H1 (cell line): ENCODE results near the gene NKX6-1. TPM values are rescaled to one million over a fixed set of nuclear protein-coding genes. Genes with fewer than 3 reads are reported as not detected.

Experiments used
- CBX8 ChIP-seq: fragments of 300-800, 300-1000 bp; sonication (generic); IDR thresholded peaks from 2 replicates; pipeline ENCODE4 v1.7.1; 2016; ENCODE audit warnings: low read depth, low read length, borderline replicate concordance
- CREB1 ChIP-seq: IDR thresholded peaks from 2 replicates; pipeline ENCODE4 v1.6.1; 2012; ENCODE audit warnings: inconsistent platforms
- CTBP2 ChIP-seq: IDR thresholded peaks from 2 replicates; pipeline ENCODE4 v1.7.0; 2011; ENCODE audit warnings: borderline replicate concordance, mild to moderate bottlenecking, moderate library complexity, mixed read lengths, low read length; ENCODE audit not compliant: insufficient read depth, insufficient read length
- JUN ChIP-seq: IDR thresholded peaks from 2 replicates; pipeline ENCODE4 v1.6.1; 2011; ENCODE audit warnings: low read depth, mild to moderate bottlenecking, improper control_type of control experiment, low read length
- RBBP5 ChIP-seq: IDR thresholded peaks from 2 replicates; pipeline ENCODE4 v1.7.1; 2012; ENCODE audit warnings: low read depth, mild to moderate bottlenecking, inconsistent platforms, low read length, moderate library complexity, borderline replicate concordance
- RNF2 ChIP-seq: fragments of 200-900, 300-1000 bp; sonication (generic); IDR thresholded peaks from 2 replicates; pipeline ENCODE4 v1.7.1; 2016; ENCODE audit warnings: borderline replicate concordance, low read depth, mild to moderate bottlenecking, antibody characterized with exemption, low read length; ENCODE audit not compliant: poor library complexity, severe bottlenecking; ENCODE audit errors: missing control alignments
- SIRT6 ChIP-seq: IDR thresholded peaks from one replicate; pipeline ENCODE4 v1.7.1; 2012; ENCODE audit warnings: low read length, inconsistent platforms
- TBP ChIP-seq: IDR thresholded peaks from 2 replicates; pipeline ENCODE4 v1.6.1; 2011; ENCODE audit warnings: low read depth, low read length, improper control_type of control experiment
- TEAD4 ChIP-seq: IDR thresholded peaks from 2 replicates; pipeline ENCODE4 v1.6.1; 2012; ENCODE audit warnings: low read depth, low read length, inconsistent platforms, mixed read lengths
- polyA plus RNA-seq, 7 experiments: library from polyadenylated mRNA; depleted of rRNA in 3 of 7; stranded (reverse) in 5 of 7; unstranded in 2 of 7; fragments of >200 nt in 5 of 7; fragments of 200-250 nt in 2 of 7; gene quantifications; 1 replicate in 5 of 7; 2 replicates in 1 of 7; 4 replicates in 1 of 7; pipeline versions ENCODE4 v1.2.1 to v1.2.3, GENCODE V29; 2011 to 2013; ENCODE audit warnings: missing spikeins in 2 of 7, mixed read lengths in 2 of 7
- total RNA-seq: library from RNA; stranded (reverse); fragmentation: NEBNext Ultra II Directional; extraction: Animal tissue kit (Norgen Biotek cat#: 25700); gene quantifications from 2 replicates; pipeline ENCODE4 v1.2.1, GENCODE V29; 2021
- TF ChIP-seq, protein P1 (sequence below): fragments of 300-600 bp; sonication (generic); IDR thresholded peaks from 2 replicates; pipeline ENCODE4 v1.7.1; 2012; ENCODE audit warnings: low read length, moderate library complexity, mild to moderate bottlenecking, inconsistent platforms; ENCODE audit not compliant: insufficient replicate concordance
- TF ChIP-seq, protein P2 (sequence below): IDR thresholded peaks from 2 replicates; pipeline ENCODE4 v1.6.1; 2012; ENCODE audit warnings: inconsistent platforms

NKX6-1 gene
- total and polyA plus RNA-seq, 2 of the 8 experiments (the other 6 are each of a cell fraction or from before 2014, with no cell fraction given), result 0.03 to 0.45 TPM

DNA sequence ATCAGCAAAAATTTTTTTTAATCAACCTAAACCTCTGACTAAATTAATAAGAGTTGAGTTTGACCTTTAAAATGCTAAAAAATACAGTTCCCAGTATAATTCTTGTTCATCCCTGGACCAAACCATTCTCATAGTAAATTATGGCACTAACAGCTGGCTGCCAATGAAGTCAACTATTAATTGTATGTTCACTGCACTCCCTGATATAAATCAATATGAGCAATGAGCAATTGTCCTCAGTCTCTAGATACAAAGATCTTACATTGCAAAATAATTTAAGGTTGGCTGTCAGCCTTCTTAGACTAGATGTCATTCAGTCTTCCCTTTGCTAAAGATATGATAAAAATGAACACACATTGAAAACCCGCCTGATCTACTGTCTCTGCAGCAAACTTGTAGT, 39.3 kb downstream of the NKX6-1 start (continued):
- TF ChIP-seq, protein P1, sequence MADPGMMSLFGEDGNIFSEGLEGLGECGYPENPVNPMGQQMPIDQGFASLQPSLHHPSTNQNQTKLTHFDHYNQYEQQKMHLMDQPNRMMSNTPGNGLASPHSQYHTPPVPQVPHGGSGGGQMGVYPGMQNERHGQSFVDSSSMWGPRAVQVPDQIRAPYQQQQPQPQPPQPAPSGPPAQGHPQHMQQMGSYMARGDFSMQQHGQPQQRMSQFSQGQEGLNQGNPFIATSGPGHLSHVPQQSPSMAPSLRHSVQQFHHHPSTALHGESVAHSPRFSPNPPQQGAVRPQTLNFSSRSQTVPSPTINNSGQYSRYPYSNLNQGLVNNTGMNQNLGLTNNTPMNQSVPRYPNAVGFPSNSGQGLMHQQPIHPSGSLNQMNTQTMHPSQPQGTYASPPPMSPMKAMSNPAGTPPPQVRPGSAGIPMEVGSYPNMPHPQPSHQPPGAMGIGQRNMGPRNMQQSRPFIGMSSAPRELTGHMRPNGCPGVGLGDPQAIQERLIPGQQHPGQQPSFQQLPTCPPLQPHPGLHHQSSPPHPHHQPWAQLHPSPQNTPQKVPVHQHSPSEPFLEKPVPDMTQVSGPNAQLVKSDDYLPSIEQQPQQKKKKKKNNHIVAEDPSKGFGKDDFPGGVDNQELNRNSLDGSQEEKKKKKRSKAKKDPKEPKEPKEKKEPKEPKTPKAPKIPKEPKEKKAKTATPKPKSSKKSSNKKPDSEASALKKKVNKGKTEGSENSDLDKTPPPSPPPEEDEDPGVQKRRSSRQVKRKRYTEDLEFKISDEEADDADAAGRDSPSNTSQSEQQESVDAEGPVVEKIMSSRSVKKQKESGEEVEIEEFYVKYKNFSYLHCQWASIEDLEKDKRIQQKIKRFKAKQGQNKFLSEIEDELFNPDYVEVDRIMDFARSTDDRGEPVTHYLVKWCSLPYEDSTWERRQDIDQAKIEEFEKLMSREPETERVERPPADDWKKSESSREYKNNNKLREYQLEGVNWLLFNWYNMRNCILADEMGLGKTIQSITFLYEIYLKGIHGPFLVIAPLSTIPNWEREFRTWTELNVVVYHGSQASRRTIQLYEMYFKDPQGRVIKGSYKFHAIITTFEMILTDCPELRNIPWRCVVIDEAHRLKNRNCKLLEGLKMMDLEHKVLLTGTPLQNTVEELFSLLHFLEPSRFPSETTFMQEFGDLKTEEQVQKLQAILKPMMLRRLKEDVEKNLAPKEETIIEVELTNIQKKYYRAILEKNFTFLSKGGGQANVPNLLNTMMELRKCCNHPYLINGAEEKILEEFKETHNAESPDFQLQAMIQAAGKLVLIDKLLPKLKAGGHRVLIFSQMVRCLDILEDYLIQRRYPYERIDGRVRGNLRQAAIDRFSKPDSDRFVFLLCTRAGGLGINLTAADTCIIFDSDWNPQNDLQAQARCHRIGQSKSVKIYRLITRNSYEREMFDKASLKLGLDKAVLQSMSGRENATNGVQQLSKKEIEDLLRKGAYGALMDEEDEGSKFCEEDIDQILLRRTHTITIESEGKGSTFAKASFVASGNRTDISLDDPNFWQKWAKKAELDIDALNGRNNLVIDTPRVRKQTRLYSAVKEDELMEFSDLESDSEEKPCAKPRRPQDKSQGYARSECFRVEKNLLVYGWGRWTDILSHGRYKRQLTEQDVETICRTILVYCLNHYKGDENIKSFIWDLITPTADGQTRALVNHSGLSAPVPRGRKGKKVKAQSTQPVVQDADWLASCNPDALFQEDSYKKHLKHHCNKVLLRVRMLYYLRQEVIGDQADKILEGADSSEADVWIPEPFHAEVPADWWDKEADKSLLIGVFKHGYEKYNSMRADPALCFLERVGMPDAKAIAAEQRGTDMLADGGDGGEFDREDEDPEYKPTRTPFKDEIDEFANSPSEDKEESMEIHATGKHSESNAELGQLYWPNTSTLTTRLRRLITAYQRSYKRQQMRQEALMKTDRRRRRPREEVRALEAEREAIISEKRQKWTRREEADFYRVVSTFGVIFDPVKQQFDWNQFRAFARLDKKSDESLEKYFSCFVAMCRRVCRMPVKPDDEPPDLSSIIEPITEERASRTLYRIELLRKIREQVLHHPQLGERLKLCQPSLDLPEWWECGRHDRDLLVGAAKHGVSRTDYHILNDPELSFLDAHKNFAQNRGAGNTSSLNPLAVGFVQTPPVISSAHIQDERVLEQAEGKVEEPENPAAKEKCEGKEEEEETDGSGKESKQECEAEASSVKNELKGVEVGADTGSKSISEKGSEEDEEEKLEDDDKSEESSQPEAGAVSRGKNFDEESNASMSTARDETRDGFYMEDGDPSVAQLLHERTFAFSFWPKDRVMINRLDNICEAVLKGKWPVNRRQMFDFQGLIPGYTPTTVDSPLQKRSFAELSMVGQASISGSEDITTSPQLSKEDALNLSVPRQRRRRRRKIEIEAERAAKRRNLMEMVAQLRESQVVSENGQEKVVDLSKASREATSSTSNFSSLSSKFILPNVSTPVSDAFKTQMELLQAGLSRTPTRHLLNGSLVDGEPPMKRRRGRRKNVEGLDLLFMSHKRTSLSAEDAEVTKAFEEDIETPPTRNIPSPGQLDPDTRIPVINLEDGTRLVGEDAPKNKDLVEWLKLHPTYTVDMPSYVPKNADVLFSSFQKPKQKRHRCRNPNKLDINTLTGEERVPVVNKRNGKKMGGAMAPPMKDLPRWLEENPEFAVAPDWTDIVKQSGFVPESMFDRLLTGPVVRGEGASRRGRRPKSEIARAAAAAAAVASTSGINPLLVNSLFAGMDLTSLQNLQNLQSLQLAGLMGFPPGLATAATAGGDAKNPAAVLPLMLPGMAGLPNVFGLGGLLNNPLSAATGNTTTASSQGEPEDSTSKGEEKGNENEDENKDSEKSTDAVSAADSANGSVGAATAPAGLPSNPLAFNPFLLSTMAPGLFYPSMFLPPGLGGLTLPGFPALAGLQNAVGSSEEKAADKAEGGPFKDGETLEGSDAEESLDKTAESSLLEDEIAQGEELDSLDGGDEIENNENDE, result no peak
- TF ChIP-seq RBBP5 (no peak), TEAD4 (no peak), CREB1 (no peak), RNF2 (no peak), CBX8 (no peak), SIRT6 (no peak), TBP (no peak), CTBP2 (no peak), JUN (no peak)
- TF ChIP-seq, protein P2, sequence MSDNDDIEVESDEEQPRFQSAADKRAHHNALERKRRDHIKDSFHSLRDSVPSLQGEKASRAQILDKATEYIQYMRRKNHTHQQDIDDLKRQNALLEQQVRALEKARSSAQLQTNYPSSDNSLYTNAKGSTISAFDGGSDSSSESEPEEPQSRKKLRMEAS, result no peak
- TF ChIP-seq, all 59 proteins: peak for 0
